GM19438 (cell line): ENCODE data around the gene KCNJ10.
A peak's percentile ranks its signal among the peaks of the same experiment; 100 is the strongest.

Source experiments
- ATAC-seq: cut with Tn5 transposase; IDR thresholded peaks from one replicate; pipeline ENCODE4 v1.9.1; 2021; ENCODE audit warnings: low read depth; ENCODE audit not compliant: unreplicated experiment

Gene KCNJ10

DNA sequence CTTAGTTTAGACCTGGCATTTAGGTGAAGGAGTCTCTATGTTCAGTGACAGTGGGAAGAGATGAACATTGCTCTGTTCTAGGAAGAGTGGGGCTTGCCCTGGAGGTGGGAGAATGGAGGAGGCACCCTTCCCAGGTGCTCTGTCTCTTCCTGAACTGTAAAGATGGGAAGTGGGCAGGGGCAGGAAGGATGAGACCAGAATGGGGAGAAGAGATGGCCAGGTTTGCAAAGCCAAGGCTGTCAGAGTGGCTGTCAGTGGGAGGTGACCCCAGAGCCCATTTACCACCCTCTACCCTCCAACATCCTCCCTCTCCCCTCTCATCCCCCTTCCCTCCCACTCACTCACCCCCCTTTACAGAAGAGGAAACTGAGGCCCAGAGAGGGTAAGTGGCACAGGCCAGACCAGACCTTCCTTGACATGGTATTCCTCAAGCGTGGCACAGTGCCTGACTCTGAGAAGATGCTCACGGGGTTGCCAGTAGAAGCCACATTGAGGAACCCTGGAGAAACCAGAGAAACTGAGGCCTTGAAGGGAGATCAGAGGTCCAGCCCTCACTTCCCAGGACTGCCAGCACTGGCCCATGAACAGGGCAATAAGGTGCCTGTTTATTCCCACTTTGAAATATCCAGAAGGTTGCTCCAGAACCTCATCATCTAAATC, 29.9 kb upstream of the KCNJ10 start:
- no peak for ATAC-seq

- peak; percentile 67 for ATAC-seq
Observed at GRCh38 chr1:160098852-160099561, 29.0 kb upstream of the KCNJ10 start.

- ATAC-seq = peak; percentile 46
Observed at GRCh38 chr1:160097911-160098851, 28.2 kb upstream of the KCNJ10 start, which contains the start of gene IGSF8. TSS of gene IGSF8 (minus strand) at chr1:160098619. CDS start at chr1:160098472, 147 bp downstream.

GRCh38 chr1:160097151-160097910, 27.4 kb upstream of the KCNJ10 start:
- ATAC-seq = no peak

DNA sequence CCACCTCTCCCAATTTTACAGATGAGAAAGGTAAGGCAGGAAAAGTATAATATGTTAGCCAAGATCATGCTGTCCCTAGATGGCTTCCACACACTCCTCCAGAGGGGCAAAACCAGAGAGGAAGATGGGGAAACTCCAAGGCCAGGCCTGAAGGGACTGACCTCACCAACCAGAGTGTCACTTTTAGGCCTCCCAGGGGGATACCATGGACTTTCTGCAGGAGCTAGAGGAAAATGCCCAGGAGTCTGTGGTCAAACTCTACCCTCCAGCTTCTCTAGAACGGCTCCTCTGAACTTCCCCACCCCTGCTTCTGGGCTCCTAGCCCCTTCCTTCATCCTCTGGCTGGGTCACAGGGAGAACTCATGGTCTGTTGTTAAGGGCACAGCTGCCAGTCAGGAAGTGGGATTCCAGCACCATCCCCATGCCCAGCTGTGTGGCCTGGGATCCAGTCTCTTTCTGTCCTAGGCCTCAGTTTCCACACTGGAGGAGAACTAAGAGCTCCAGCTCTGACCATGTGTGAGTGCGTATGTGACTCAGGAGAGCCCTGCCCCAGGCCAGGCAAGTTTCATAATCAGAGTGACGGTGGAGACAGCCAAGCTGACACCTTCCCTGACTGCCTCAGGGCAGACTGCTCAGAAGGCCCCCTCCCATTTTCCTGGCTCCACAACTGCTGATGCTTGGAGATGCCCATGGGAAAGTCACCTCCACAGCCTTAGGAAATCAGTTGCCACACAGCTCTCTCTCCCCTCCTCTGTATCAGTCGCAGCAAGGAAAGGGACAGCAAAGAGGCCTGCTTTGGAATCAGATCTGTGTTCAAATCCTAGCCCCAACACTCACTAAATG, 26.5 kb upstream of the KCNJ10 start:
- no peak for ATAC-seq

- no peak for ATAC-seq
Observed at GRCh38 chr1:160095382-160096105, 25.6 kb upstream of the KCNJ10 start.

- no peak for ATAC-seq
Observed at GRCh38 chr1:160094806-160095205, 24.8 kb upstream of the KCNJ10 start.

GRCh38 chr1:160094291-160094625, 24.3 kb upstream of the KCNJ10 start:
- ATAC-seq = no peak

GRCh38 chr1:160093624-160094290, 23.8 kb upstream of the KCNJ10 start:
- ATAC-seq = no peak

DNA sequence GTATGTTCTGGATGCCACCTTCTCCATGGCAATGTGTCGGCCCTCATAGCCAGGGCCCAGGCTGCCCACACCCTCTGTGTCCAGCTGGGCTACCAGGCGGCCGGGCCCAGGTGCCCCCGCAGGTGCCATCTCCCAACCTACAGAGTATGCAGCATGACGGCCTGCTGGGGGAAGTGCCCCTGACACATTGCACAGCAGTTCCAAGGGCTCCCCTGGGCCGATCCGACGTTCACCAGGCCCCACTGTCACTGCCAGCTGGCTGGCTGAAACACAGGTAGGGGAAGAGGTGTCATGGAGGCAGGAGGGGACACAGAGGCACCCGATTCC, 23.1 kb upstream of the KCNJ10 start:
- ATAC-seq = no peak

DNA sequence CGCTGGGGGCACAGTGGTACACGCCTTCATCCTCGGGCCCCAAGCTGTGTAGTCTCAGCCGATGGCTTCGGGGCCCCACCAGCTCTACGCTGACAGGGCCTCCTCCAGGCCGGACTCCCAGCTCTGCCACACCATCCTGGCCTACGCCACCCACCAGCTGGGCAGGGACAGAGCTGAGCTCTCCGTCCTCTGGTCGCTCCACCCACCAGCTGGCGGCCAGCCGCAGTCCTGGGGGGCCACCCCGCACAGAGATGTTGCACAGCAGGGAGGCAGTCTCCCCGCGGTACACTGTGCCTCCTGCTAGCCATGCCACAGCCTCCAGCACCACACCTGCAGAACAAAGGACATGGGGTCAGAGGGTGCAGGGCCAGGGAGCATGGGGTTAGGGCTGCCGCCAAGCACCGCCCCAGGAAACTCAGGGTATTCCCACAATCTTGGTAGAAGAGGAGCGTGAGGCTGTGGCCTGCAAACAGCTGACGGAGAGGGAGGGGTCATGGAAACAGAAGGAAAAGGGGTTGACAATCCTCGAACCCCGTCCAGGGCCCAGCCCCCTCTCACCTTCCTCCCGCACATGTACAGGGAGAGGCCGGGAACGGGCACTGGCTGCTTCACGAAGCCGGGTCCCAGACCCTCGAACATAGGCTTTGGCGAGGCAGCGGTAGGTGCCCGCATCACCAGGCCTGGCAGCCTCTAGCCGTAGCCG, 22.6 kb upstream of the KCNJ10 start:
- ATAC-seq = no peak

GRCh38 chr1:160091666-160092223, 21.8 kb upstream of the KCNJ10 start:
- ATAC-seq = no peak

DNA sequence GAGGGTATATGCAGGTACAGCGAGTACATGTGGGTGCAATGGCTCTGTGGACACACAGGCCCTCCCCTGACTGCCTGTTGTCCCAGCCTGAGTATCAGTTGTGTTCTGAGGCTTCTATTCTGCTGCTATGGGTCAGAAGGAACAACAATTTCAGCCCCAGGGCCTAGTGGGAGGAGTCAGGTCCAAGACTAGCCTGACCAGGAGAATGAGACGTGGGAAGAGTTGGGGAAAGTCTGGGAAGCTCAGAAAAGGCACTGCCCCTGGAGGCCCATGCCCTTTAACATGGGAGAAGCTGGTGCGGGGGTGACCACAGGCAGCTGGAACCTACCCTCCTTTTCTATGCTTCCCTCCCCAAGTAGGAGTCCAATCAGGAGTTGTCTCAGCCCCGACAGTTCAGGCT, 20.8 kb upstream of the KCNJ10 start:
- no peak for ATAC-seq

DNA sequence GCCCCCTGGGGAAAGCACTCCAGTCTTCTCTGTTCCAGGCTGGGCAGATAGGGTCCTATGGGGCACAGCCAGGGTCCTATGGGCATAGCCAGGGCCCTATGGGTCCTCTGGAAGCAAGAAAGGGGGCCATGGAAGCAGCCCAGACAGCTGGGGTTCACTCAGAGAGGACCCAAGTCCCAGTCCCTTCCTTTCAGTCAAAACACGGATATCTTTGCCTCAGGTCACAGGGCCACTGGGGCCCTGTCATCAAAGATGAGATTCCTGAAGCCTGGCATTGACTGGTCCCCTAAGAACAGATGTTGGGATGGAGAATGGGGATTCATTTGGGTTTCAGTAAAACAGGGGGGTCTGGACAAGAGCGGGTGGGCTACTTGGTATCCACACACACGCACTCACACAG, 19.9 kb upstream of the KCNJ10 start:
- no peak for ATAC-seq

- ATAC-seq = no peak
Observed at GRCh38 chr1:160087118-160087662, 17.2 kb upstream of the KCNJ10 start.

DNA sequence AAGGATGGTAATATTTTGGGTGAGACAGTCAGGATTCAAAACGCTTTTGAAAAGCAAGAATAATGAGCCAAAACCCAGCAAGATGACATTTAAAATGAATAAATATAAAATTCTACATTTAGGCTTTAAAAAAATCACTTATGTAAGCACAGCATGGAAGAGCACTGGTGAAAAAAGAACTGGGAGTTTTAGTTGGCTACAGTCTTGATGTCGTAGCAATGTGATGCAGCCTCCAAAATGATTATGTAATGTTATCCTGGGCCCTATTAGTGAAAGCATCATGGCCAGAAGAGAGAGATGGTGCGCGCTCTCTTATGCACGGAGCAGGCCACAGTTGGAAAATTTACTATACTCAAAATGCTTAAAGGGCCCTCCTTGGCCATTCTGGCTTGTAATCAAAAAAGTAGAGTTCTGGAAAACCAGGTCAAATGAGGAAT, 16.5 kb upstream of the KCNJ10 start:
- no peak for ATAC-seq

DNA sequence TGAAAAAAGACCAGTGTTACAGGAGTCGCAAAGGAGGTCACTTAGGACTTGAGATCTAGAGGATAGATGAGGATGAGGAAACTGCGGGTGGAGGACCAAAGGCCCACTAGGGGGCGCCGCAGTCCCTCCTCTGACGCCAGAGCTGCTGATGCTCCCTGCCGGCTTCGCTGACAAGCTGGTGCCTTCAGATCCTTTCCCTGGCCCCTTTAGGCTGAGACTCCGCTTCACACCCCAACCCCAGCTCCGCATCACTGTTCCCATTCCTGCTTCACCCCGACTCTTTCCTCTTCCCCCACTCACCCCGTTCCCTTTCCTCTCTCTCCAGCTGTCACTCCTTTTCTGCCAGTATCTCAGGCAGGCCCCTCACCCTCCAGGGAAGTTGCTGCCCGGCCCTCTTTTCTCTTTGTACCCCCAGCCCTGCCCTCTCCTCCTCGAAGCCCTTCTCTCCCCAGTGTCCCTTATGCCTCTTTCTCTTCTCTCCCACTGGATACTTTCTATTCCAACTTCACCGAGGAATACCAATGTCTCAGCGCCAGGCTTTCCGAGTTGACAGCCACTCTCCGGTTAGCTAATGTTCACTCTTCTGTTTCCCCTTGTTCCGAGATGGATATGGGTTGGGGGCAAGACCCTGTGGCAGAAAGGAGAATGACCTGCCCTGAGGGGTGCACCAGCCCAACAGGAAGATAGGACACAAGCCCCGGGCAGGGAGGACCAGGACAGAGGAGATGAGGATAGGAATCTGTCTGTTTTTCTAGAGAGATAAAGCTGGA, 15.9 kb upstream of the KCNJ10 start:
- no peak for ATAC-seq
